Measurements from ENCODE around the gene GTF3C4.
A peak's percentile ranks its signal among the peaks of the same experiment; 100 is the strongest.
"Not testable (repeated sequence)": the region's sequence is repeated elsewhere in the genome, so short reads cannot be mapped to it uniquely, and the experiment has no call there.

Gene GTF3C4

DNA sequence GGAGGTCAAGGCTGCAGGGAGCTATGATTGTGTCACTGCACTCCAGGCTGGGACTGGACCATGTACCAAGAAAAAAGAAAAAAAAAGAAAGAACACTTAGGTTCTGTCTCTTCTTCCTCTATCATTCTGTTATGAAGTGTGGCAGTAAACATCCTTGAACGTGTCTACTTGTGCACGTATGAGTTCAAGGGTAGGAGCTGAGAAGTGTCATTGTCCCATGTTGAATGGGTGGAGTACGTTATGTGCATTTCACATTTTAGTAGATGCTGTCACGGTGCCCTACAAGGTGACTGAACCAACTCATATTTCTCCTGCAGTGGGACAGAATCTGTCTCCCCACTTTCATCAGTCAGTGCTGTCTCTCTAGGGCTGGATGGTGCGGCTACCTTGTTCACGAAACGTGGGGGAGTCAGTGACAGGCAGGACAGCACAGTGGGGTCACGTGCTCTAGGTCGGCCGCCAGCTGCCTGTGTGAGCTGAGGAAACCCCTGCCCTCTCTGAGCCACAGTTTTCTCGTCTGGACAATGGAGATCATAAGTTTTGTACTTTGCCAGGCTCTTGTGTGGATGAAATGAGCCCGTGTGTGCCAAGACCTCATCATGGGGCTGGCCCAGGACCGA, 47.2 kb downstream of the GTF3C4 start:
- ATAC-seq (replicated peaks) (no peak), DNase-seq (no peak)
- no peaks in the 10 kb centered on the region for H3K9me3 Mint-ChIP-seq
- no peak overlapping the region for H3K27ac Mint-ChIP-seq
- H3K4me3 Mint-ChIP-seq, result no peak overlapping the region
- H3K4me1 Mint-ChIP-seq (ENCODE audit: low read depth in 2 of 2), result no peaks in the 10 kb centered on the region
- no peaks in the 10 kb centered on the region for H3K36me3 Mint-ChIP-seq (ENCODE audit: insufficient read depth)
- peaks cover 23 to 57% of the 10 kb centered on the region in 2 donors for H3K27me3 Mint-ChIP-seq

DNA sequence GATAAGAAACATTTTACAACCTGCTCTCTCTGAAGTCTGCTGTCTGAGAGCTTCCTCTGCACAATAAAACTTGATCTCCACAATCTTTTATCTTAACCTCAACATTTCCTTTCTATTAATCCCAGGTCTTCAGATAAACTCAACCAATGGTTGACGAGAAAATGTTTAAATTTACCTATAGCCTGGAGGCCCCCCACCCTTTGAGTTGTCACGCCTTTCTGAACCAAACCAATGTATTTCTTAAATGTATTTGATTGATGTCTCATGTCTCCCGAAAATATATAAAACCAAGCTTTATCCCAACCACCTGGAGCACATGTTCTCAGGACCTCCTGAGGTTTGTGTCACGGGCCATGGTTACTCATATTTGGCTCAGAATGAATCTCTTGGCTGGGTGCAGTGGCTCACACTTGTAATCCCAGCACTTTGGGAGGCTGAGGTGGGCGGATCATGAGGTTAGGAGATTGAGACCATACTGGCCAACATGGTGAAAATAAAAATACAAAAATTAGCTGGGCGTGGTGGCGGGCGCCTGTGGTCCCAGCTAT, 48.2 kb downstream of the GTF3C4 start:
- H3K36me3 Mint-ChIP-seq (ENCODE audit: insufficient read depth); H3K4me3 Mint-ChIP-seq; DNase-seq; H3K9me3 Mint-ChIP-seq; ATAC-seq (replicated peaks); H3K4me1 Mint-ChIP-seq (ENCODE audit: low read depth in 2 of 2): not testable (repeated sequence)
- Mint-ChIP-seq H3K27me3 (peaks cover 28 to 57% of the 10 kb centered on the region in 2 donors), H3K27ac (peak overlapping the region in 1 of 2 donors; percentile 59)

GRCh38 chr9:132721661-132722060, 51.4 kb downstream of the GTF3C4 start:
- Mint-ChIP-seq H3K27me3 (peaks cover 39 to 65% of the 10 kb centered on the region in 2 donors), H3K9me3 (no peaks in the 10 kb centered on the region), H3K36me3 (ENCODE audit: insufficient read depth) (no peaks in the 10 kb centered on the region), H3K27ac (no peak overlapping the region), H3K4me3 (no peak overlapping the region), H3K4me1 (ENCODE audit: low read depth in 2 of 2) (no peaks in the 10 kb centered on the region)
- ATAC-seq (replicated peaks) (no peak), DNase-seq (no peak)

DNA sequence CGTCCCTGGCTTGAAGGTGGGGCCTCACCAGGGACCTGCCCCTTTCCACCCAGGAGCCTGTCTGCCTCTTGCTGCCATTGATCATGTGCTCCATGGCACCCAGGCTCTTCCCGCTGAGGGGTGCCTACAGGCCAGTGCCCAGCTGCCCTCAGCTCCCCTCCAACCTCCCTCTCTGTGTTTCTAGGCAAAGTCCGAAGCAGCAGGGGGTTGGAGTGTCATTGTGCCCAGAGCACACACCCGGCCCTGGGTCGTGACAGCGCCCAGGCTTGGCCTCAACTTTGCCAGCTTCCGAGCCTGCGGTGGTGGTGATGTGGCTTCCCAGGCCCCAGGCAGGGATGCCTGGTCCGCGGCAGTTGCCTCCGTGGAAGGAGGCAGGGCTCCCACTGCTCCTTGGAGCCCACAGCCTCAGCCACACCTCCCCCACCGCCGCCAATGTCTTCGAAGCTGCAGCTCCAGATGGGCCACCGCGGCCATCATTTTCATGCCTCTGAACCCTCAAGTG, 52.4 kb downstream of the GTF3C4 start:
- no peak for DNase-seq
- H3K9me3 Mint-ChIP-seq, result no peaks in the 10 kb centered on the region
- H3K27me3 Mint-ChIP-seq, result peaks cover 47 to 65% of the 10 kb centered on the region in 2 donors
- H3K36me3 Mint-ChIP-seq (ENCODE audit: insufficient read depth), result no peaks in the 10 kb centered on the region
- ATAC-seq (replicated peaks), result no peak
- H3K27ac Mint-ChIP-seq, result no peak overlapping the region
- no peak overlapping the region for H3K4me3 Mint-ChIP-seq
- H3K4me1 Mint-ChIP-seq (ENCODE audit: low read depth in 2 of 2), result no peaks in the 10 kb centered on the region

DNA sequence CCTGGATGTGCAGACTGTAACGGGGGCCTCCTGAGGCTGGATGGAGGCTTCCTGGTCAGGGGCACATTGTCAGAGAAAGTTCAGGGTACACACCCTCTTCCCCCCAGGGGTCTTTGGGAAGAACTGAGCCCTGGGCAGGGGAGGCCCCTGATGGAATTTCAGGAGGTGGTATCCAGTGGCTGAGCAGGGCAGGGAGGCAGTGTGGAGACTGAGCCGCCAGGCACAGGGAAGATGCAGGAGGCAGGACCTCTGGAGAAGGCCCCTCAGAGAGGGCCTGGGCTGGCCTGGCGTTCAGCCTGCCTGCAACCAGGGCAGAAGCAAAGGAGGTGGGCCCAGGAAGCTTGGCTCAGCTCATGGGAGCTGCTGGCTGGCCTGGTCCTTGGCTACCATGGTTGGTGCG, 53.5 kb downstream of the GTF3C4 start:
- ATAC-seq (replicated peaks) (no peak), DNase-seq (no peak)
- H3K9me3 Mint-ChIP-seq, result no peaks in the 10 kb centered on the region
- H3K36me3 Mint-ChIP-seq (ENCODE audit: insufficient read depth), result no peaks in the 10 kb centered on the region
- H3K27ac Mint-ChIP-seq, result no peak overlapping the region
- H3K27me3 Mint-ChIP-seq, result peaks cover 42 to 65% of the 10 kb centered on the region in 2 donors
- H3K4me3 Mint-ChIP-seq, result no peak overlapping the region
- H3K4me1 Mint-ChIP-seq (ENCODE audit: low read depth in 2 of 2), result no peaks in the 10 kb centered on the region

DNA sequence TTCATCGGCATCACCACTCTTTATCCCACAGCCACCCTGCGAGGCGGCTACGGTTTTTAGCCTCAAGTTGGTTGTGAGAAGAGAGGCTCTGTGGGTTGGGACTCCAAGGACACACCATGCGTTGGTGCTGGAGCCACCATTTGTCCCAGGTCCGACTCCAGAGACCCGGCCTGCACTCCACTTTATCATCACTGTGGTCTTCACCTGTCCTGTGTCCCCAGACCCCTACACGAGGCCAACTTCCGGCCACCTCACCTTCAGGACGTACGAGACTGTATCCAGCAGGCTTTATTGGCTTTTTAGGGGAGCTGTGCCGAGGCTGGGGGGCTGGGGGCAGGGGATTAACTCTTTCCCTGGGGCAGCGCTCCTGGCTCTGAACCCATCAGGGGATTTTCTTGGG, 55.0 kb downstream of the GTF3C4 start:
- Mint-ChIP-seq H3K27ac (no peak overlapping the region), H3K9me3 (no peaks in the 10 kb centered on the region), H3K4me1 (ENCODE audit: low read depth in 2 of 2) (no peaks in the 10 kb centered on the region), H3K36me3 (ENCODE audit: insufficient read depth) (no peaks in the 10 kb centered on the region), H3K27me3 (peaks cover 43 to 70% of the 10 kb centered on the region in 2 donors), H3K4me3 (no peak overlapping the region)
- DNase-seq (no peak), ATAC-seq (replicated peaks) (no peak)

- H3K36me3 Mint-ChIP-seq (ENCODE audit: insufficient read depth), result no peaks in the 10 kb centered on the region
- no peaks in the 10 kb centered on the region for H3K4me1 Mint-ChIP-seq (ENCODE audit: low read depth in 2 of 2)
- ATAC-seq (replicated peaks) (no peak), DNase-seq (no peak)
- H3K27ac Mint-ChIP-seq, result no peak overlapping the region
- no peak overlapping the region for H3K4me3 Mint-ChIP-seq
- peaks cover 56 to 84% of the 10 kb centered on the region in 2 donors for H3K27me3 Mint-ChIP-seq
- no peaks in the 10 kb centered on the region for H3K9me3 Mint-ChIP-seq
These were observed 56.4 kb downstream of the GTF3C4 start for GRCh38 chr9:132726576-132727130.

DNA sequence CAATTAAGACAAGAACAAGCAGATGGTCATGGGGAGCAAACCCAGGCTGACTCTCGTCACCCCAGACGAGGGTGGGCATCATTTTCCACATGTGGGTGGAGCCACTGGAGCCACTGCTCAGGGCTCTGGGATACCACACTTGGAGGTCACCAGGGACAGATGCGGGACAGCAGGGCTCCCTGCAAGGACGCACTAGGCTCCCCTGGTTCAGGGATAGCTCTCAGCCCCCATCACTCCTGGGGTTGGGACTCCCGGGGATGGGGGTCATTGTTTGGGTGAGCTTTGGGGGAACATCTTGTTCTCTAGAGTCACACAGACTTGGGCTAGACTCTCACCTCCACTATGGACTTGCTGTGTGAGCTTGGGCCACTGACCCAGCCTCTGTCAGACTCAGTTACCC, 57.8 kb downstream of the GTF3C4 start:
- H3K27ac Mint-ChIP-seq, result no peak overlapping the region
- no peak for ATAC-seq (replicated peaks)
- no peaks in the 10 kb centered on the region for H3K4me1 Mint-ChIP-seq (ENCODE audit: low read depth in 2 of 2)
- peaks cover 57 to 93% of the 10 kb centered on the region in 2 donors for H3K27me3 Mint-ChIP-seq
- H3K36me3 Mint-ChIP-seq (ENCODE audit: insufficient read depth), result no peaks in the 10 kb centered on the region
- H3K4me3 Mint-ChIP-seq, result no peak overlapping the region
- no peaks in the 10 kb centered on the region for H3K9me3 Mint-ChIP-seq
- no peak for DNase-seq

DNA sequence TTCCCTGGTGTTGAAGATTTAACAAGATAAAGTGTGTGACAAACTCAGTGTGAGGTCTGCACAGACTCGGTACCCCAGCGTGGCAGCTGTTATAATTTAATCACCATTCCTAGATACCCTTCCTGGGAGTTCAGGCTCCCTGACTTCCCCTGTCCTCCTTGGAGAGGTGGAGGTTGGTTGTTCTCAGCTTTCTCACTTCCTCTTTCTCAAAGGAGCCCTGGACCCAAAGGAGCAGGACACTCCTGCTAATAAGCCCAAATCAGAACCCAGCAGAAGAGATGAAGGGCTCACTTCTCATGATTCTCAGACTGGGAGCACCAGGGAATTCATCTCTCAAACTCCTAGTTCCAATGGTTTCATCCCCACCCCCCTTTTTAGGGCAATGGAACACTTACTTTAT, 58.2 kb downstream of the GTF3C4 start:
- no peaks in the 10 kb centered on the region for H3K4me1 Mint-ChIP-seq (ENCODE audit: low read depth in 2 of 2)
- H3K9me3 Mint-ChIP-seq, result no peaks in the 10 kb centered on the region
- peaks cover 57 to 93% of the 10 kb centered on the region in 2 donors for H3K27me3 Mint-ChIP-seq
- no peak overlapping the region for H3K27ac Mint-ChIP-seq
- H3K4me3 Mint-ChIP-seq, result no peak overlapping the region
- H3K36me3 Mint-ChIP-seq (ENCODE audit: insufficient read depth), result no peaks in the 10 kb centered on the region
- ATAC-seq (replicated peaks) (no peak), DNase-seq (no peak)

- DNase-seq, result no peak
- H3K9me3 Mint-ChIP-seq, result no peaks in the 10 kb centered on the region
- no peak for ATAC-seq (replicated peaks)
- no peaks in the 10 kb centered on the region for H3K36me3 Mint-ChIP-seq (ENCODE audit: insufficient read depth)
- peaks cover 53 to 90% of the 10 kb centered on the region in 2 donors for H3K27me3 Mint-ChIP-seq
- H3K4me3 Mint-ChIP-seq, result no peak overlapping the region
- H3K4me1 Mint-ChIP-seq (ENCODE audit: low read depth in 2 of 2), result no peaks in the 10 kb centered on the region
- H3K27ac Mint-ChIP-seq, result no peak overlapping the region
These were observed 59.1 kb downstream of the GTF3C4 start for GRCh38 chr9:132729235-132729890.

GRCh38 chr9:132730054-132731033, 60.1 kb downstream of the GTF3C4 start:
- no peak overlapping the region for H3K27ac Mint-ChIP-seq
- no peak for DNase-seq
- H3K27me3 Mint-ChIP-seq, result peaks cover 53 to 98% of the 10 kb centered on the region in 2 donors
- H3K4me3 Mint-ChIP-seq, result no peak overlapping the region
- no peak for ATAC-seq (replicated peaks)
- H3K4me1 Mint-ChIP-seq (ENCODE audit: low read depth in 2 of 2), result no peaks in the 10 kb centered on the region
- no peaks in the 10 kb centered on the region for H3K36me3 Mint-ChIP-seq (ENCODE audit: insufficient read depth)
- H3K9me3 Mint-ChIP-seq, result no peaks in the 10 kb centered on the region

DNA sequence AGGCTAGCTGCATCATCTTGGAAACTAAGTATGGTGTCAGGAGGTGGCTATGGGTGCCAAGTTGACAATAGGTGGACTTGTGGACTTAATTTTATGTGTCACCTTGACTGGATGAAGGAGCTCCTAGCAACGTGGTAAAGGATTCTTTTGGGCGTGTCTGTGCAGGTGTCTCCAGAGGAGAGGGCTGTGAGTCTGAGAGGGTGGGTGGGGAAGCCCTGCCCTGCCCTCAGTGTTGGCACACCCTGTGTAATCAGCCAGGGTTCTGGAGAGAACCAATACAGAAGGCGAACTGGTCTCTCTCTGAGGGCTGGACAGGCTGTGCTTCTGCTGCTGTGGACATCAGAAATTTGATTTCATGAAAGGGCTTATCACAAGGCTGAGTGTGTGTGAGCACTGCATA, 61.0 kb downstream of the GTF3C4 start:
- no peaks in the 10 kb centered on the region for H3K9me3 Mint-ChIP-seq
- H3K4me3 Mint-ChIP-seq, result no peak overlapping the region

More for the DNA sequence above, 61.0 kb downstream of the GTF3C4 start:
- DNase-seq, result no peak
- H3K27ac Mint-ChIP-seq, result no peak overlapping the region
- ATAC-seq (replicated peaks), result no peak
- H3K4me1 Mint-ChIP-seq (ENCODE audit: low read depth in 2 of 2), result no peaks in the 10 kb centered on the region
- H3K27me3 Mint-ChIP-seq, result peaks cover 52 to 91% of the 10 kb centered on the region in 2 donors
- no peaks in the 10 kb centered on the region for H3K36me3 Mint-ChIP-seq (ENCODE audit: insufficient read depth)
